Measurements from ENCODE around the gene MYO5B.

DNA sequence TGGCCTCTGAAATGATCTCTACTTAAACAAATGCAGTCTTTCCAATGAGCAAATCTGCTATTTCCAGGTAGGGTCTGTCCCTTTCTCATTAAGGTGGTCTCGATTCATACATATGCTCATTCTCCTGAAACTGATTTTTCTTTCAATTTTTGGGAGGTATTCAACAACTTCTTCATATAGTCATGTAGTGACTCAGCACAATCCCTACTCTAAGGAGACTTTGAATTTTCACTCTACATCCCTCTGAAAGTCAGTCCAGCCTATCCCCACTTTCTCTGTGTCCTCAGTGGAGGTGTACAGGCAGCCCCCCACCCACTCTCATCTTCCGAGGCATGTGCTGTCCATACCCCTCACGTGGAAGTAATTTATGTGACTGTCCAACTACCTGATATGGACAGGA is 281.7 kb downstream of the MYO5B start:
- no peak for TF ChIP-seq USF2 (IDR thresholded peaks at IDR 0.05; ENCODE audit: borderline replicate concordance, low read depth, low read length)
- no peak for TF ChIP-seq POLR2AphosphoS5 (IDR thresholded peaks at IDR 0.05; ENCODE audit: low read depth, low read length)
- TF ChIP-seq RAD21 (IDR thresholded peaks at IDR 0.05; ENCODE audit: low read length): no peak
- TF ChIP-seq MAX (IDR thresholded peaks at IDR 0.05; ENCODE audit: low read depth): no peak
- TF ChIP-seq CTCF (IDR thresholded peaks at IDR 0.05): no peak
- TF ChIP-seq EP300 (IDR thresholded peaks at IDR 0.05; ENCODE audit: borderline replicate concordance in 1 of 2, low read depth in 1 of 2, low read length in 1 of 2): no peak
- no peak for TF ChIP-seq TAF1 (IDR thresholded peaks at IDR 0.05; ENCODE audit: borderline replicate concordance, low read depth, low read length)
- TF ChIP-seq GATA2 (CRISPR knock-in tag; IDR thresholded peaks at IDR 0.05): no peak
- no peak for TF ChIP-seq RCOR1 (IDR thresholded peaks at IDR 0.05; ENCODE audit: low read length)
- TF ChIP-seq SMC3 (IDR thresholded peaks at IDR 0.05; ENCODE audit: low read depth, low read length): no peak
- no peak for TF ChIP-seq RFX5 (IDR thresholded peaks at IDR 0.05; ENCODE audit: low read length)
- TF ChIP-seq, protein P1, sequence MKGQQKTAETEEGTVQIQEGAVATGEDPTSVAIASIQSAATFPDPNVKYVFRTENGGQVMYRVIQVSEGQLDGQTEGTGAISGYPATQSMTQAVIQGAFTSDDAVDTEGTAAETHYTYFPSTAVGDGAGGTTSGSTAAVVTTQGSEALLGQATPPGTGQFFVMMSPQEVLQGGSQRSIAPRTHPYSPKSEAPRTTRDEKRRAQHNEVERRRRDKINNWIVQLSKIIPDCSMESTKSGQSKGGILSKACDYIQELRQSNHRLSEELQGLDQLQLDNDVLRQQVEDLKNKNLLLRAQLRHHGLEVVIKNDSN (IDR thresholded peaks at IDR 0.05; ENCODE audit: borderline replicate concordance, low read depth): no peak

Measured in SK-N-SH (cell line).